Measurements from ENCODE around the gene PSTPIP1. TPM values are rescaled to one million over a fixed set of nuclear protein-coding genes. Genes with fewer than 3 reads are reported as not detected.

PSTPIP1 gene
- total and polyA plus RNA-seq, 10 of the 15 experiments (the other 5 are each of a cell fraction or from before 2014, with no cell fraction given), result 0.50 to 29.3 (median 14.5) TPM

DNA sequence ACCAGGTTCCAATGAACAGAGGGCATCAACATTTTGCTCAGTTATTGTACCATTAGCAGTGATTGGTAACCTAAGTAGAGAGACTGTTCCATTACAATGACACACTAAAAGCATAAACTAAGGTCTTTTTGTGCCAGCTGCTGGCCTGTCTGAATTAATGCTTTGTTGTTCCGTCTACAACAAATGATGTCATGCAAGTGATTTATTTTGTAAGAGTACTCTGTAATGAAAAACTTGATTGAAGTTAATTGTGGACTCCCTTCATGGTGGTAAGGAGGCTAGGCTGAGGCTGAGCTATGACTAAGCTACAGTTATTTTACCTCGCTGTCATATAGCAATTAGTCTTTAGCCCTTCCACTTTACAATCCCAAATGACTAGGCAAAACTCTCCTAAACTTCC lies 40.2 kb upstream of the PSTPIP1 start:
- 46% methylated on average over 2 of the region's 2 CpGs for WGBS (ENCODE audit: insufficient coverage, insufficient replicate concordance, low lambda C conversion rate, missing lambda C conversion rate)
- RAD21 ChIA-PET (ENCODE audit: unreplicated experiment), result interaction anchor here (0.6 kb wide), 1 partner anchor 336 kb away, joined by 3 read pairs; no protein-coding TSS in a partner anchor
- BruUV-seq (replicated peaks), result no TSS peak
- H3K27ac ChIP-seq (ENCODE audit: control insufficient read depth, insufficient read depth), result no peak overlapping the region
- no peak overlapping the region for H2AFZ ChIP-seq (ENCODE audit: control insufficient read depth, low read depth, low read length)
- CTCF ChIA-PET, result interaction anchor here (1.2 to 1.7 kb wide), 4 partner anchors 9 to 164 kb away, joined by 3 to 5 read pairs (median 4); no protein-coding TSS in a partner anchor
- H3K4me2 ChIP-seq (ENCODE audit: control insufficient read depth, insufficient read depth), result no peak overlapping the region
- SMC1A ChIA-PET (ENCODE audit: uncharacterized antibody, unreplicated experiment), result interaction anchor here (0.7 to 2.1 kb wide), 5 partner anchors 9 to 1026 kb away, joined by 3 to 10 read pairs (median 3); no protein-coding TSS in a partner anchor
- no peaks in the 10 kb centered on the region for H4K20me1 ChIP-seq (ENCODE audit: control insufficient read depth, insufficient read depth)
- no peak overlapping the region for H3K9ac ChIP-seq (ENCODE audit: control insufficient read depth, insufficient read depth, low read length)
- POLR2A ChIA-PET, result no interaction called here
- H3K4me1 ChIP-seq (ENCODE audit: control insufficient read depth, insufficient read depth, low read length), result no peaks in the 10 kb centered on the region
- H3K36me3 ChIP-seq (ENCODE audit: control insufficient read depth in 2 of 2, insufficient read depth in 2 of 2, low read length in 1 of 2), result no peaks in the 10 kb centered on the region
- DNase-seq (ENCODE audit: low read depth, low spot score) (no peak), ATAC-seq (no peak), FAIRE-seq (no peak)
- no peaks in the 10 kb centered on the region for H3K9me3 ChIP-seq (replicated peaks; ENCODE audit: control insufficient read depth, insufficient read depth, low read length)
- in situ Hi-C loops (cut with MboI), result no loop called here
- intact Hi-C loops (cut with micrococcal nuclease; ENCODE audit: unreplicated experiment), result no loop called here
- TF ChIP-seq ATF7 (IDR thresholded peaks at IDR 0.05; ENCODE audit: low read depth), result peak; percentile 34; the same call in 1 of the 2 replicates
- TF ChIP-seq RAD51 (IDR thresholded peaks at IDR 0.05), result no peak
- H3K27me3 ChIP-seq (replicated peaks in 1 of 2; ENCODE audit: control insufficient read depth in 2 of 2, insufficient read depth in 2 of 2, low read length in 1 of 2), result no peaks in the 10 kb centered on the region
- no peaks in the 10 kb centered on the region for H3K79me2 ChIP-seq (ENCODE audit: control insufficient read depth, insufficient read depth, low read length)
- H3K4me3 ChIP-seq, result no peak overlapping the region

DNA sequence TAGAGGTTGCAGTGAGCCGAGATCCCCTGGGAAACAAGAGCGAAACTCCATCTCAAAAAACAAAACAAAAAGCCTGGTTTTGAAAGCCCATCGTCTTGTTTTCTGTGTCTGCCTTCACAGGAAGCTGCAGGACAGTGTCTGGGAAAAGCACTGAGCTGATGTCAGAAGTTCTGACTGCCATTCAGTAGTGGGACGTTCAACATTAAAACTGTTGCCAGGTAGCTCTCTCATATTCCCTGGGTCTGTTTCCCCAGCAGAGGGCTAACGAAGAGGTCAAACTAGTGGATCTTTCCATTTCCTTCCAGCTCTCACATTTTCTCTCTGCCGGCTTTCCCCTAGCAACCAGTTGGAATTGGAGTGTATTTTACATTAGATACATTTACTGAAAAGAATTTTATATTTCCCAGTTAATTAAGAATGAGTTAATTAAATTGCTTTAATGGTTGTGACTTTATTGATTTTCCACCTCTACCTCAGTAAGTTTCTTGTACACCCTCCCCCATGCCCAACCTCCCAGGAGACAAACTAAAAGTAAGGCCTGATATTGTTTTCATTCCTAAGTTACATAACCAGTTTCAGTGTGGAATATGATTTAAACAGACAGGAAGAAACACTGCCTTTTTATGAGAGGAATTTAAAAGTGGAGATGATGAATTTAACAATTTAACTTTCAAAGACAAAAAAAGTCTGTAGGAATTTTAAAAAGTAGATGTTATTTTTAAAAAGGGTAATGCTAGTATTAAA lies 33.5 kb upstream of the PSTPIP1 start:
- no peak overlapping the region for H3K27ac ChIP-seq (ENCODE audit: control insufficient read depth, insufficient read depth)
- no peaks in the 10 kb centered on the region for H4K20me1 ChIP-seq (ENCODE audit: control insufficient read depth, insufficient read depth)
- ChIA-PET POLR2A (no interaction called here), SMC1A (ENCODE audit: uncharacterized antibody, unreplicated experiment) (interaction anchor here (1.2 kb wide), 2 partner anchors 16 to 70 kb away, joined by 3 read pairs; no protein-coding TSS in a partner anchor), CTCF (interaction anchor here (0.7 to 3.1 kb wide), 5 partner anchors 12 to 582 kb away, joined by 3 to 15 read pairs (median 6); no protein-coding TSS in a partner anchor), RAD21 (ENCODE audit: unreplicated experiment) (interaction anchor here (2.1 kb wide), 1 partner anchor 12 kb away, joined by 4 read pairs; no protein-coding TSS in a partner anchor)
- ATAC-seq (no peak), FAIRE-seq (no peak), DNase-seq (ENCODE audit: low read depth, low spot score) (no peak)
- intact Hi-C loops (cut with micrococcal nuclease; ENCODE audit: unreplicated experiment) (no loop called here), in situ Hi-C loops (cut with MboI) (no loop called here)
- H3K4me1 ChIP-seq (ENCODE audit: control insufficient read depth, insufficient read depth, low read length), result no peaks in the 10 kb centered on the region
- no TSS peak for BruUV-seq (replicated peaks)
- H3K9ac ChIP-seq (ENCODE audit: control insufficient read depth, insufficient read depth, low read length), result no peak overlapping the region
- no peaks in the 10 kb centered on the region for H3K9me3 ChIP-seq (replicated peaks; ENCODE audit: control insufficient read depth, insufficient read depth, low read length)
- no peak overlapping the region for H3K4me2 ChIP-seq (ENCODE audit: control insufficient read depth, insufficient read depth)
- no peak overlapping the region for H3K4me3 ChIP-seq
- WGBS (ENCODE audit: insufficient coverage, insufficient replicate concordance, low lambda C conversion rate, missing lambda C conversion rate), result 46% methylated on average over 6 of the region's 6 CpGs
- H3K79me2 ChIP-seq (ENCODE audit: control insufficient read depth, insufficient read depth, low read length), result no peaks in the 10 kb centered on the region
- H2AFZ ChIP-seq (ENCODE audit: control insufficient read depth, low read depth, low read length), result no peak overlapping the region
- H3K36me3 ChIP-seq (ENCODE audit: control insufficient read depth in 2 of 2, insufficient read depth in 2 of 2, low read length in 1 of 2), result no peaks in the 10 kb centered on the region
- peaks cover 0 to 1% of the 10 kb centered on the region in 2 experiments; a peak in 1 of 4 replicates for H3K27me3 ChIP-seq (replicated peaks in 1 of 2; ENCODE audit: control insufficient read depth in 2 of 2, insufficient read depth in 2 of 2, low read length in 1 of 2)
- no peak for TF ChIP-seq SMARCA5 (IDR thresholded peaks at IDR 0.05)
- no peak for TF ChIP-seq NFYB (IDR thresholded peaks at IDR 0.05; ENCODE audit: insufficient read depth, low read depth, low read length)
- TF ChIP-seq JUND (IDR thresholded peaks at IDR 0.05; ENCODE audit: low read depth, low read length), result no peak
- TF ChIP-seq GABPA (IDR thresholded peaks at IDR 0.05; ENCODE audit: low read depth), result no peak
- no peak for TF ChIP-seq SUPT20H (IDR thresholded peaks at IDR 0.05; ENCODE audit: borderline replicate concordance, control insufficient read depth, low read depth, low read length)
- TF ChIP-seq MEF2A (IDR thresholded peaks at IDR 0.05; ENCODE audit: insufficient read depth, low read depth, low read length), result no peak
- TF ChIP-seq SPI1 (IDR thresholded peaks at IDR 0.05; ENCODE audit: borderline replicate concordance, insufficient read depth, low read depth, low read length), result no peak
- TF ChIP-seq EP300 (IDR thresholded peaks at IDR 0.05; ENCODE audit: borderline replicate concordance in 1 of 2, control insufficient read depth in 1 of 2, low read depth in 2 of 2, low read length in 2 of 2), result no peak
- TF ChIP-seq, protein P1, sequence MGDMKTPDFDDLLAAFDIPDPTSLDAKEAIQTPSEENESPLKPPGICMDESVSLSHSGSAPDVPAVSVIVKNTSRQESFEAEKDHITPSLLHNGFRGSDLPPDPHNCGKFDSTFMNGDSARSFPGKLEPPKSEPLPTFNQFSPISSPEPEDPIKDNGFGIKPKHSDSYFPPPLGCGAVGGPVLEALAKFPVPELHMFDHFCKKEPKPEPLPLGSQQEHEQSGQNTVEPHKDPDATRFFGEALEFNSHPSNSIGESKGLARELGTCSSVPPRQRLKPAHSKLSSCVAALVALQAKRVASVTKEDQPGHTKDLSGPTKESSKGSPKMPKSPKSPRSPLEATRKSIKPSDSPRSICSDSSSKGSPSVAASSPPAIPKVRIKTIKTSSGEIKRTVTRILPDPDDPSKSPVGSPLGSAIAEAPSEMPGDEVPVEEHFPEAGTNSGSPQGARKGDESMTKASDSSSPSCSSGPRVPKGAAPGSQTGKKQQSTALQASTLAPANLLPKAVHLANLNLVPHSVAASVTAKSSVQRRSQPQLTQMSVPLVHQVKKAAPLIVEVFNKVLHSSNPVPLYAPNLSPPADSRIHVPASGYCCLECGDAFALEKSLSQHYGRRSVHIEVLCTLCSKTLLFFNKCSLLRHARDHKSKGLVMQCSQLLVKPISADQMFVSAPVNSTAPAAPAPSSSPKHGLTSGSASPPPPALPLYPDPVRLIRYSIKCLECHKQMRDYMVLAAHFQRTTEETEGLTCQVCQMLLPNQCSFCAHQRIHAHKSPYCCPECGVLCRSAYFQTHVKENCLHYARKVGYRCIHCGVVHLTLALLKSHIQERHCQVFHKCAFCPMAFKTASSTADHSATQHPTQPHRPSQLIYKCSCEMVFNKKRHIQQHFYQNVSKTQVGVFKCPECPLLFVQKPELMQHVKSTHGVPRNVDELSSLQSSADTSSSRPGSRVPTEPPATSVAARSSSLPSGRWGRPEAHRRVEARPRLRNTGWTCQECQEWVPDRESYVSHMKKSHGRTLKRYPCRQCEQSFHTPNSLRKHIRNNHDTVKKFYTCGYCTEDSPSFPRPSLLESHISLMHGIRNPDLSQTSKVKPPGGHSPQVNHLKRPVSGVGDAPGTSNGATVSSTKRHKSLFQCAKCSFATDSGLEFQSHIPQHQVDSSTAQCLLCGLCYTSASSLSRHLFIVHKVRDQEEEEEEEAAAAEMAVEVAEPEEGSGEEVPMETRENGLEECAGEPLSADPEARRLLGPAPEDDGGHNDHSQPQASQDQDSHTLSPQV (IDR thresholded peaks at IDR 0.05), result no peak
- TF ChIP-seq EED (IDR thresholded peaks at IDR 0.05; ENCODE audit: low read depth), result no peak
